HG03025 (cell line): Measurements from ENCODE around the gene TMEM100.

ENCODE experiments used
- ATAC-seq: cut with Tn5 transposase; IDR thresholded peaks from one replicate; pipeline ENCODE4 v1.9.1; 2021; ENCODE audit warnings: mild to moderate bottlenecking, moderate library complexity; ENCODE audit not compliant: unreplicated experiment, low FRiP score

The TMEM100 gene

GRCh38 chr17:55722742-55723487 is at the start of gene TMEM100:
Gene TMEM100, minus strand, starts transcription at chr17:55722864. Its CDS starts 1,794 bp downstream, at chr17:55721070.
- ATAC-seq, result no peak

- no peak for ATAC-seq
Observed at GRCh38 chr17:55772086-55772485, 49.4 kb upstream of the TMEM100 start.

- ATAC-seq, result no peak
Observed at GRCh38 chr17:55770196-55770870, 47.7 kb upstream of the TMEM100 start.

- ATAC-seq, result no peak
Observed at GRCh38 chr17:55769625-55770000, 46.9 kb upstream of the TMEM100 start.

- no peak for ATAC-seq
Observed at GRCh38 chr17:55768936-55769624, 46.4 kb upstream of the TMEM100 start.

GRCh38 chr17:55765472-55765871 is 42.8 kb upstream of the TMEM100 start:
- ATAC-seq, result no peak

- no peak for ATAC-seq
Observed at GRCh38 chr17:55764610-55765009, 41.9 kb upstream of the TMEM100 start.

GRCh38 chr17:55763856-55764255 is 41.2 kb upstream of the TMEM100 start:
- no peak for ATAC-seq

- ATAC-seq, result no peak
Observed at GRCh38 chr17:55762086-55762858, 39.6 kb upstream of the TMEM100 start.

GRCh38 chr17:55760643-55761355 is 38.1 kb upstream of the TMEM100 start:
- no peak for ATAC-seq

- ATAC-seq, result no peak
Observed at GRCh38 chr17:55758171-55758570, 35.5 kb upstream of the TMEM100 start.

GRCh38 chr17:55757659-55758058 is 35.0 kb upstream of the TMEM100 start:
- ATAC-seq, result no peak

GRCh38 chr17:55756689-55757088 is 34.0 kb upstream of the TMEM100 start:
- no peak for ATAC-seq

- ATAC-seq, result no peak
Observed at GRCh38 chr17:55751720-55752250, 29.1 kb upstream of the TMEM100 start.

- ATAC-seq, result peak; percentile 99
Observed at GRCh38 chr17:55750750-55751657, 28.3 kb upstream of the TMEM100 start, which contains the start of gene PCTP. Gene PCTP, plus strand, starts transcription at chr17:55751051. Its CDS starts 53 bp downstream, at chr17:55751104.

- no peak for ATAC-seq
Observed at GRCh38 chr17:55749985-55750384, 27.3 kb upstream of the TMEM100 start.

- ATAC-seq, result no peak
Observed at GRCh38 chr17:55748841-55749240, 26.2 kb upstream of the TMEM100 start.

GRCh38 chr17:55747209-55747608 is 24.5 kb upstream of the TMEM100 start:
- ATAC-seq, result no peak

- ATAC-seq, result no peak
Observed at GRCh38 chr17:55746466-55746865, 23.8 kb upstream of the TMEM100 start.
